ENCODE data around the gene DGKB. TPM values are rescaled to one million over a fixed set of nuclear protein-coding genes. Genes with fewer than 3 reads are reported as not detected.
A peak's percentile ranks its signal among the peaks of the same experiment; 100 is the strongest.

Gene DGKB
- total and polyA plus RNA-seq, 2 of the 8 experiments (the other 6 are each of a cell fraction or from before 2014, with no cell fraction given) = 1.9 to 2.6 TPM

GRCh38 chr7:14303536-14303935 is 599.0 kb downstream of the DGKB start:
- no peaks in the 10 kb centered on the region for H3K9me3 ChIP-seq (ENCODE audit: insufficient read depth in 2 of 2, low read depth in 1 of 2, low read length in 1 of 2)
- H2BK20ac ChIP-seq (ENCODE audit: low read length) = no peak overlapping the region
- ChIA-PET POLR2A (ENCODE audit: partially characterized antibody) (no interaction called here), CTCF (ENCODE audit: partially characterized antibody) (interaction anchor here (1.6 kb wide), 1 partner anchor 128 kb away, joined by 3 read pairs; no protein-coding TSS in a partner anchor)
- 100% methylated on average over 2 of the region's 2 CpGs; no CpG with 5 or more reads in 1 of the 2 experiments for WGBS, 2 experiments (ENCODE audit: extremely low coverage in 1 of 2, insufficient coverage in 1 of 2, insufficient read length in 1 of 2, insufficient replicate concordance in 2 of 2, low coverage in 1 of 2, low lambda C conversion rate in 2 of 2, missing lambda C conversion rate in 1 of 2)
- TF ChIP-seq, protein P1, sequence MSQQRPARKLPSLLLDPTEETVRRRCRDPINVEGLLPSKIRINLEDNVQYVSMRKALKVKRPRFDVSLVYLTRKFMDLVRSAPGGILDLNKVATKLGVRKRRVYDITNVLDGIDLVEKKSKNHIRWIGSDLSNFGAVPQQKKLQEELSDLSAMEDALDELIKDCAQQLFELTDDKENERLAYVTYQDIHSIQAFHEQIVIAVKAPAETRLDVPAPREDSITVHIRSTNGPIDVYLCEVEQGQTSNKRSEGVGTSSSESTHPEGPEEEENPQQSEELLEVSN (IDR thresholded peaks at IDR 0.05) = no peak
- peak; percentile 6; the same call in 1 of the 2 replicates for TF ChIP-seq MAFK (IDR thresholded peaks at IDR 0.05; ENCODE audit: low read depth, low read length)
- FAIRE-seq (peak; percentile 13), DNase-seq (ENCODE audit: low read depth in 1 of 2, low spot score in 2 of 2) (no peak)
- H2BK15ac ChIP-seq (ENCODE audit: low read length) = no peak overlapping the region
- no peak overlapping the region for H3K27ac ChIP-seq (ENCODE audit: low read depth, low read length)
- H3K4me2 ChIP-seq (ENCODE audit: insufficient read depth in 1 of 2, low read depth in 2 of 2, low read length in 2 of 2) = no peak overlapping the region
- no peak overlapping the region for H3K56ac ChIP-seq (replicated peaks; ENCODE audit: insufficient read length, low read depth, low read length)
- H3K36me3 ChIP-seq (ENCODE audit: control insufficient read depth in 2 of 4, insufficient read depth in 4 of 4, low read length in 3 of 4) = no peaks in the 10 kb centered on the region
- H3K79me2 ChIP-seq (ENCODE audit: control insufficient read depth in 1 of 2, insufficient read depth in 2 of 2, low read length in 2 of 2) = no peaks in the 10 kb centered on the region
- H3K9ac ChIP-seq (replicated peaks in 1 of 4; ENCODE audit: extremely low read depth in 1 of 4, low read depth in 3 of 4, low read length in 3 of 4) = no peak overlapping the region
- 0 out of 2 replicates have a peak overlapping the region, but pooled peaks have one; percentile 46 for H2AFZ ChIP-seq (ENCODE audit: low read length)
- no peak overlapping the region for H3K18ac ChIP-seq (ENCODE audit: extremely low read depth, low read length)
- H4K91ac ChIP-seq (replicated peaks; ENCODE audit: insufficient read length, low read length) = no peak overlapping the region
- H4K20me1 ChIP-seq (replicated peaks in 1 of 2; ENCODE audit: control insufficient read depth in 1 of 2, insufficient read depth in 2 of 2, low read length in 2 of 2) = no peaks in the 10 kb centered on the region
- no peak overlapping the region for H2BK5ac ChIP-seq (ENCODE audit: low read depth, low read length)
- no peaks in the 10 kb centered on the region for H3K23me2 ChIP-seq (ENCODE audit: low read depth, low read length)
- H3K79me1 ChIP-seq (ENCODE audit: low read depth, low read length) = no peaks in the 10 kb centered on the region
- H4K5ac ChIP-seq (ENCODE audit: insufficient read length, low read depth, low read length) = no peak overlapping the region
- H3K4me1 ChIP-seq (replicated peaks in 1 of 4; ENCODE audit: control insufficient read depth in 3 of 4, insufficient read depth in 4 of 4, low read length in 3 of 4) = peaks cover 0 to 2% (median 0%) of the 10 kb centered on the region in 4 experiments; a peak in 1 of 7 replicates
- H2BK120ac ChIP-seq (replicated peaks; ENCODE audit: low read depth, low read length) = no peak overlapping the region
- no peak overlapping the region for H3K4ac ChIP-seq (replicated peaks; ENCODE audit: insufficient read length, low read depth, low read length)
- H3K23ac ChIP-seq (ENCODE audit: insufficient read length) = no peak overlapping the region
- H3K4me3 ChIP-seq (ENCODE audit: extremely low read depth in 1 of 4, insufficient read depth in 2 of 4, low read depth in 3 of 4, low read length in 4 of 4) = no peak overlapping the region
- H2AK5ac ChIP-seq (ENCODE audit: low read depth, low read length) = no peak overlapping the region
- no peak overlapping the region for H2BK12ac ChIP-seq (ENCODE audit: low read depth, low read length)
- H3K14ac ChIP-seq (ENCODE audit: insufficient read length) = no peak overlapping the region
- H3K27me3 ChIP-seq (replicated peaks in 1 of 4; ENCODE audit: control insufficient read depth in 3 of 4, extremely low read depth in 1 of 4, insufficient read depth in 3 of 4, low read length in 3 of 4) = no peaks in the 10 kb centered on the region
- H4K8ac ChIP-seq (ENCODE audit: extremely low read depth, insufficient read depth, low read length) = no peak overlapping the region

Measured in H1 (cell line).